Ovary (tissue), 9 donors: ENCODE measurements around the gene MIER2. TPM values are rescaled to one million over a fixed set of nuclear protein-coding genes. Genes with fewer than 3 reads are reported as not detected.

Experiments used
- DNase-seq, 5 donors: peaks; one replicate each; pipeline ENCODE4 v3.0.0-alpha.2; 2019 to 2020
- H3K27ac ChIP-seq, 2 donors: fragments of 200-600 bp; one replicate each; pipeline versions ENCODE4 v1.5.1 to v1.8.0; 2019 to 2022
- H3K27me3 ChIP-seq: fragments of 200-600 bp; one replicate; pipeline ENCODE4 v1.8.0; 2022
- H3K36me3 ChIP-seq: fragments of 200-600 bp; sonication (generic); one replicate; pipeline ENCODE4 v1.5.1; 2019
- H3K4me1 ChIP-seq: one replicate; pipeline ENCODE4 v1.8.1; 2013; ENCODE audit warnings: mild to moderate bottlenecking, moderate library complexity; ENCODE audit not compliant: insufficient read depth
- H3K4me3 ChIP-seq: fragments of 200-600 bp; sonication (generic); one replicate; pipeline ENCODE4 v1.5.1; 2017
- H3K9me3 ChIP-seq, 2 donors: fragments of 200-600 bp in 1 of 2; sonication (generic) in 1 of 2; one replicate each; pipeline versions ENCODE4 v1.5.1 to v1.8.1; 2013 to 2019; ENCODE audit warnings: mild to moderate bottlenecking in 1 of 2, moderate library complexity in 1 of 2
- EP300 ChIP-seq: sonication (generic); formaldehyde crosslinking; IDR thresholded peaks from one replicate; pipeline ENCODE4 v1.6.1; 2017; ENCODE audit warnings: antibody characterized with exemption
- POLR2A ChIP-seq: fragments of 450-650 bp; IDR thresholded peaks from one replicate; pipeline ENCODE4 v1.6.1; 2017; ENCODE audit warnings: antibody characterized with exemption, mild to moderate bottlenecking, moderate library complexity
- WGBS, 3 donors: extraction: QIAGEN DNeasy Blood & Tissue Kit in 1 of 3; methylation state at CpG; one replicate each; pipeline versions ENCODE4 v1.1.5 to v1.1.7; 2013 to 2017; 5-methylcytosine and 5-hydroxymethylcytosine counted together
- intact Hi-C, 4 donors: fragments of 100-400 bp; cut with DNase I; formaldehyde crosslinking; loops; one replicate each; pipeline versions ENCODE4 v1.11.0 to v1.15.1; 2022 to 2023
- polyA plus RNA-seq, 2 donors: library from polyadenylated mRNA; stranded (reverse); fragments of 200-250 nt in 1 of 2; fragments of 350-450 nt in 1 of 2; fragmentation: Illumina TruSeq in 1 of 2; extraction: RNeasy Lipid Tissue Mini Kit (QIAGEN cat#74804) in 1 of 2; gene quantifications; one replicate each; pipeline ENCODE4 v1.2.3, GENCODE V29; 2013 to 2014
- total RNA-seq, 7 donors: library from RNA; depleted of rRNA in 2 of 7; stranded (reverse); fragments of >200 nt in 2 of 7; fragmentation: NEBNext Ultra II Directional in 3 of 7; extraction: Animal tissue kit (Norgen Biotek cat#: 25700) in 3 of 7; gene quantifications; one replicate each; pipeline versions ENCODE4 v1.1.0 to v1.2.4, GENCODE V29; 2016 to 2023
- TF ChIP-seq, protein P1 (sequence below), 3 donors: fragments of 450-650 bp in 2 of 3; fragments of 200-600 bp in 1 of 3; IDR thresholded peaks; one replicate each; pipeline versions ENCODE4 v1.5.1 to v1.8.0; 2016 to 2022; ENCODE audit warnings: antibody characterized with exemption in 3 of 3, mild to moderate bottlenecking in 1 of 3
- donor health status: DM: no; HTN: no; CAD: no; lungs with moderate emphysema.
- donor health status: DM: no; HTN: no; CAD: no.
- donor health status: Bipolar disorder and iron deficiency.
- donor health status: DM: yes; HTN: yes; CAD: no.
- donor health status: DM: no; HTN: no; CAD: no.
- donor health status: DM: yes; HTN: yes; CAD: no.

The MIER2 gene
- total and polyA plus RNA-seq, 9 donors: 9.8 to 29.6 (median 21.7) TPM

GRCh38 chr19:281156-281853 lies 63.3 kb downstream of the MIER2 start:
- DNase-seq: no peak
- intact Hi-C loops: no loop called here
- Histone ChIP-seq H3K4me1 (no peaks in the 10 kb centered on the region), H3K27me3 (no peaks in the 10 kb centered on the region), H3K9me3 (no peaks in the 10 kb centered on the region), H3K4me3 (no peak overlapping the region), H3K36me3 (no peaks in the 10 kb centered on the region), H3K27ac (no peak overlapping the region)
- 79 to 88% (median 84%) methylated on average over 16 of the region's 16 CpGs for WGBS, 3 donors
- TF ChIP-seq, protein P1, sequence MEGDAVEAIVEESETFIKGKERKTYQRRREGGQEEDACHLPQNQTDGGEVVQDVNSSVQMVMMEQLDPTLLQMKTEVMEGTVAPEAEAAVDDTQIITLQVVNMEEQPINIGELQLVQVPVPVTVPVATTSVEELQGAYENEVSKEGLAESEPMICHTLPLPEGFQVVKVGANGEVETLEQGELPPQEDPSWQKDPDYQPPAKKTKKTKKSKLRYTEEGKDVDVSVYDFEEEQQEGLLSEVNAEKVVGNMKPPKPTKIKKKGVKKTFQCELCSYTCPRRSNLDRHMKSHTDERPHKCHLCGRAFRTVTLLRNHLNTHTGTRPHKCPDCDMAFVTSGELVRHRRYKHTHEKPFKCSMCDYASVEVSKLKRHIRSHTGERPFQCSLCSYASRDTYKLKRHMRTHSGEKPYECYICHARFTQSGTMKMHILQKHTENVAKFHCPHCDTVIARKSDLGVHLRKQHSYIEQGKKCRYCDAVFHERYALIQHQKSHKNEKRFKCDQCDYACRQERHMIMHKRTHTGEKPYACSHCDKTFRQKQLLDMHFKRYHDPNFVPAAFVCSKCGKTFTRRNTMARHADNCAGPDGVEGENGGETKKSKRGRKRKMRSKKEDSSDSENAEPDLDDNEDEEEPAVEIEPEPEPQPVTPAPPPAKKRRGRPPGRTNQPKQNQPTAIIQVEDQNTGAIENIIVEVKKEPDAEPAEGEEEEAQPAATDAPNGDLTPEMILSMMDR (IDR thresholded peaks at IDR 0.05): no peak
- TF ChIP-seq EP300: no peak
- TF ChIP-seq POLR2A: no peak

GRCh38 chr19:280541-281009 lies 64.0 kb downstream of the MIER2 start:
- intact Hi-C loops: no loop called here
- no peak overlapping the region for H3K4me3 ChIP-seq
- no peaks in the 10 kb centered on the region for H3K36me3 ChIP-seq
- 69 to 80% (median 71%) methylated on average over 12 of the region's 12 CpGs for WGBS, 3 donors
- H3K9me3 ChIP-seq: no peaks in the 10 kb centered on the region
- DNase-seq: no peak
- no peak overlapping the region for H3K27ac ChIP-seq
- TF ChIP-seq POLR2A (no peak), EP300 (no peak)
- TF ChIP-seq, protein P1 (IDR thresholded peaks at IDR 0.05): no peak
- no peaks in the 10 kb centered on the region for H3K27me3 ChIP-seq
- no peaks in the 10 kb centered on the region for H3K4me1 ChIP-seq

DNA sequence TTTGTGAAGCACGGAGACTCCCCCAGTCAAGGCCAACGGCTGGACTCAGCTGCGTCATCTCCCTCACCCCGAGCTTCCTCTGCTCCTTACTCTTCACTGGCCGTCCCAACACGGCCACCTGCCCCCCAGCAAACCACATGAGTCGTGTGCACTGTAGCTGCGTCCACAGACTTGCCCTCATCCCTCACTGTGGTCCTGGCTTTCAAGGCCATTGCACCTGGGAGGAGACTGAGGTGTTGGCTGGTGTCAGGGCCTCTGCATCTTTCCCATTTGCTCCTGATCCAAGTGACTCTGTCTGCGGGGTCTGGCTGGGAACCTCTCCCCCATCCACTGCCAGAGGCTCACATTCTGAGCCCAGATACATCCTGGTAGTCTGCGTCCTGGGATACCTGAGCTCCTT lies 64.9 kb downstream of the MIER2 start:
- Histone ChIP-seq H3K4me1 (no peaks in the 10 kb centered on the region), H3K27ac (no peak overlapping the region), H3K9me3 (no peaks in the 10 kb centered on the region), H3K4me3 (no peak overlapping the region), H3K36me3 (no peaks in the 10 kb centered on the region), H3K27me3 (no peaks in the 10 kb centered on the region)
- 63 to 80% (median 66%) methylated on average over 10 of the region's 10 CpGs for WGBS, 3 donors
- no peak for DNase-seq
- TF ChIP-seq EP300: no peak
- TF ChIP-seq POLR2A: no peak
- TF ChIP-seq, protein P1 (IDR thresholded peaks at IDR 0.05): no peak
- intact Hi-C loops: no loop called here

GRCh38 chr19:279231-279630 lies 65.4 kb downstream of the MIER2 start:
- H3K4me3 ChIP-seq: no peak overlapping the region
- no peaks in the 10 kb centered on the region for H3K9me3 ChIP-seq
- H3K27ac ChIP-seq: no peak overlapping the region
- no peak for DNase-seq
- no peaks in the 10 kb centered on the region for H3K36me3 ChIP-seq
- WGBS, 3 donors: 78 to 85% (median 82%) methylated on average over 8 of the region's 8 CpGs
- no peaks in the 10 kb centered on the region for H3K27me3 ChIP-seq
- intact Hi-C loops: no loop called here
- no peak for TF ChIP-seq POLR2A
- TF ChIP-seq, protein P1 (IDR thresholded peaks at IDR 0.05): no peak
- H3K4me1 ChIP-seq: no peaks in the 10 kb centered on the region
